GM08714 (cell line): Measurements from ENCODE around the gene RALGPS2.

Experiments
- H3K4me3 ChIP-seq: fragments of 200-500 bp; sonication (Bioruptor generic); 2 replicates; pipeline ENCODE4 v1.5.1; 2014; ENCODE audit warnings: mild to moderate bottlenecking, low read length, inconsistent platforms
- ZNF274 ChIP-seq: IDR thresholded peaks from 2 replicates; pipeline ENCODE4 v1.6.1; 2012; ENCODE audit warnings: mild to moderate bottlenecking, low read depth, low read length

Gene RALGPS2

DNA sequence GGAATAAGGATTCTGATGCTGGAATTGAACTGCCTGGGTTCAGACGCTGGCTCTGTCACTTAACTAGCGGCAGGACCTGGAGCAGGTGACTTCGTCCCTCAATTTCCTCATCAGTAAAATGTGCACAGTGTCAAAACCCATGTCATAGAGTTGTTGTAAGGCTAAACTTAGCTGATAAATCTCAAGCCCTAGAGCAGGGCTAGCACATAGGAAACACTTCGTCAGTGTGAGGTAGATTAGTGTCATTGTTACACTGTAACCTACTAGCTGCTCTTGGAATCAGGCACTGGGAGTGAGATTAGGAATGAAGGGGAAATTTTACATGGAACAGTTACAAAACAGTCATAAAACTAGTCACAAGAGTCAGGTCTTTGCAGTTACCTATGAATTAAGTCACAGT lies 202.0 kb downstream of the RALGPS2 start:
- TF ChIP-seq ZNF274 = no peak
- no peak overlapping the region for H3K4me3 ChIP-seq

DNA sequence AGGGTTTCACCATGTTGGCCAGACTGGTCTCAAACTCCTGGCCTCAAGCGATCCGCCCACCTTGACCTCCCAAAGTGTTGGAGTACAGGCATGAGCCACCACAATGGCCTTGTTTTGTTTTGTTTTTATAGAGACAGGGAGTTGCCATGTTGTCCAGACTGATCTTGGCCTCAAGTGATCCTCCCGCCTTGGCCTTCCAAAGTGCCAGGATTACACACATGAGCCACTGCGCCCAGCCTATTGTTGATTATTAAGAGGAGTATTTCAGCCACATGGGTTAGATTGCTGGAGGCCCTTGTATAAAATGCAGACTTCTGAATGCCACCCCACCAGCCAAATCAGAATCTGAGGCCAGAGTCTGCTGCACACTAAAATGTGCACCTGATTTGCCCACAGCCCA lies 203.0 kb downstream of the RALGPS2 start:
- TF ChIP-seq ZNF274 = no peak
- no peak overlapping the region for H3K4me3 ChIP-seq

DNA sequence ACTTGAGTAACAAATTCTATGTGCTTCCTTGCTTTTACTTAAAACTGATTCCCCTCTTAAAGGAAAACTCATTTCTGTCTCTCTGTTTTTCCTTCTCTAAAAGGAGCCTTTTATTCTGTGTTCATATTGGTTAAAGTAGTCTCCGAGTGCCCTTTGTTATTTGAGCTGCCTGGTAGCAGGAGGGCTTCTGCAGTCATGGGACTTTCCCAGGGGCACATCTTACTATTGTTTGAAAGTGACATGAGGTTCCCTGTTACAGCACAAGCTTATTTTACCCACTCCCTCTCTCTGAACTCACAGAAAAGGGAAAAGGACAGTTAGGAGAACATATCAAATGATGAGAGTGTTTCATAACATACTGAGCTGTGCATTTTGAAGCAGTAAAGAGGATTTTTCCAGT lies 203.9 kb downstream of the RALGPS2 start:
- TF ChIP-seq ZNF274 = no peak

DNA sequence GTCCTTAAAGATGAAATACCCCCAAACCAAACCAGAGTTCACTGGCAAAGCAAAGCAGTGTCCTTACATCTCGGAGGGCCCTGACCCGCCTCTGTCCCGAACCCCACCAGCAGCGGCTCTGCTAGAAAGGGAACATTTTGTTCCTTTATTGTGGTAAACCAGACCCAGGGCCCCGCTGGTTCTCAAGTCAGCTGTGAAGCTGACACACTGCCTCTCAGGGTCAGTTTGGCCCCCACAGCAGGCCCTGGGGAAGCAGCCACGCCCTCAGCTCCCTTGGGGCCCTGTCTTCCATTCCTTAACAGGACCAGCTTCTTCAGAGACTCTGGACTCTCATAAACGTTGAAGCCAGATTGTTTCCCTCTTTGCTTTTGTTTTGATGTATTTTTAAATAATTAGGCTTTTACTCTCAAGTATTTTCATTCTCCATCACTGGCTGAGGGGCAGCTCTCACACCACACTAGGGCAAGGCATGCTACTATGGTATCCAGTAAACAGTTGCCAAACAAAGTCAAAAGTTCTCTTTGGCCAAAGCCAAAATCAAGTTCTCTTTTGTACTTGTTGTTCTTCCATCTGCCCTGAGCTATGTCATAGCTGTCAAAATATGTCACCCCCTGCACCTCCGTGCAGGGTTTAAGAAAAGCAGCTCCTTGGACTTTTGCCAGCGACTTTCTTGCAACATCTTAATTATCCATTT lies 207.0 kb downstream of the RALGPS2 start:
- H3K4me3 ChIP-seq = no peak overlapping the region

More for the DNA sequence above, 203.9 kb downstream of the RALGPS2 start:
- H3K4me3 ChIP-seq = no peak overlapping the region

DNA sequence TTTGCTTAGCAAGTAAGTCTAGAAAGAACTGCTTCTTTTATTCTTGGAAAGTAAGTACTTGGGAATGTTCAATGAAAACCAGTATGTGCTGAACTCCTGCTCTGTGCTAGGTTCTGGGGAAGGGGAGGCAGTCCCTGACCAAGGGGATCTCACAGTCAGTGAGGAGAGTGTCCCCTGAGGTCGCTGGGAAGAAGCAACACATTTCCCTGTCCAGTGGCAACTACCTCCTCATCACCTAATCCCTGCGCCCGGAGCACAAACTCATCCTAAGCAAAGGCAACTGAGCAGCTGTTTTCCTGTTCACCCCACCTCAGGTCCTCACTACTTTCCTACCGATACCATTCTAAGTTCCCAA lies 207.5 kb downstream of the RALGPS2 start:
- no peak for TF ChIP-seq ZNF274
- H3K4me3 ChIP-seq = no peak overlapping the region

More for the DNA sequence above, 207.0 kb downstream of the RALGPS2 start:
- no peak for TF ChIP-seq ZNF274

DNA sequence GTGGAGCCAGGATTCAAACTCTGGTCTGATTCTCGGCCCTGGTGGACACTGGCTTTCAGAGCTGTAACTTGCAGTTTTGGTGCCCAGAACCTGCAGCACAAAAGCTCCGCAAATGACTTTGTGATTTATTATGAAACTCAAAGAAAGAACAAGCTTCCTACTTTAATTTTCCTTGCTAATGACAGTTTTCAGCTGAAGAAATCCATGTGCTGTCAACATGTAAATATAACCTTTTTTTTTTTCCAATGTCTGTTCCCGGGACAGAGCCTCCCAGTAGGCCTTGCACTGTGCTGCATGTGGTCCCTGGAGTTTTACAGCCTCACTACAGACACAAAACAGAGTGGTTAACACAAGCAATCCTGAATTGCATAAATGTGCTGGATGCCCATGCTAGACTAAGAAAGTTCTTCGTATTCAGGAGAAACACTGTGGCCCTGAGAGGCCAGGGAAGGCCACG lies 208.1 kb downstream of the RALGPS2 start:
- no peak overlapping the region for H3K4me3 ChIP-seq
- TF ChIP-seq ZNF274 = no peak

DNA sequence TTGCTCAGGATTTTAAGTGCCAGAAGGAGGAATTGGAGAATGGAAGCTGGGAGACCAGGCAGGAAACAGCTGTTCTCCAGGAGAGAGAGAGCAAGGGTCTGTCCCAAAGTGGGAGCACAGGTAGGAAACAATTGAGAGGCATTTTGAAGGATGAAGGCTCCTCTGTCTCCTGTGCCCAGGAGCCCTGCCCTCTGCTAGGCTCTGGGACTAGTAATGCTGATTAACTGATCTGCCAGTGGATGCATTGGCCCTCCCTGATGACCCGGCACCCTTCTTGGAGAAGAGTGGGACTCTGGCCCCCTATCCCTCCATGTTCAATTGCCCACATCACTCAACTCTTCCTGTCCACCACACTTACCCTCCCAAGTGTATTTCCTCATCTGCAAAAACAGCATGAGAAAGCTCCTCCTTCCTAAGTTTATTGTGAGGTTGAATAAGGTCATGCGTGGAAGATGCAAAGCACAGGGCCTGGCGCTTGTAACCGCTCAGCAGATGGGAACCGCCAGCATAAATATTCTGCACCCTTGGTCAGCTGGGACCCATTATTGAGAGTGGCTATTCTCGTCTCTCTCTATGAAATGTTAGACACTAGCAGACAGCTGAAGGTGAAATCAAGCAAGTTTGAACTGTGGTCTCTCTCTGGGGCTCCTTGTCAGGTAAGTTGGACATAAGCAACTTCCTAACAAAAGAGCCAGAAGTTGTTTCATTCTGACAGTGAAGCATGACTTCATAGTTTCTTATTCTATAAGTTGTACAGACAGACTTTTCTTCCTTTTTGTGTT lies 208.9 kb downstream of the RALGPS2 start:
- no peak for TF ChIP-seq ZNF274

DNA sequence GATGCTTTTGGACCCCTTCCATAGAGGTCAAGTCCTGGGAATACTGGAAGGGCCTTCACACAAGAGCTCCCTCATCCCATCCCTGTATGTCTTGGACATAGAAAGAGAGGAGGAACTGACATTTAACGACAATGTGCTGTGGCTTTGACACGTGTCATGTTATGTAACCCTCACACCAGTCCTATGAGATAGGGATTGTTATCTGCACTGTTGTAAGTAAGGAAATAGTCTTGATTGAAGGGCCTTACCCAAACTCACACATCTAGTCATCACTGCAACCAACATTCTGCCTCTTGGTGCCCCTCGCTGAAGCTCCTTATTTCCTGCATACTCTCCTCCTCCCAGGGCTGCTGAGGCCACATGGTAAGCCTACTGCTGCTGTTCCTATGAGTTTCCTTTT lies 209.5 kb downstream of the RALGPS2 start:
- no peak for TF ChIP-seq ZNF274
- H3K4me3 ChIP-seq = no peak overlapping the region

More for the DNA sequence above, 208.9 kb downstream of the RALGPS2 start:
- no peak overlapping the region for H3K4me3 ChIP-seq

DNA sequence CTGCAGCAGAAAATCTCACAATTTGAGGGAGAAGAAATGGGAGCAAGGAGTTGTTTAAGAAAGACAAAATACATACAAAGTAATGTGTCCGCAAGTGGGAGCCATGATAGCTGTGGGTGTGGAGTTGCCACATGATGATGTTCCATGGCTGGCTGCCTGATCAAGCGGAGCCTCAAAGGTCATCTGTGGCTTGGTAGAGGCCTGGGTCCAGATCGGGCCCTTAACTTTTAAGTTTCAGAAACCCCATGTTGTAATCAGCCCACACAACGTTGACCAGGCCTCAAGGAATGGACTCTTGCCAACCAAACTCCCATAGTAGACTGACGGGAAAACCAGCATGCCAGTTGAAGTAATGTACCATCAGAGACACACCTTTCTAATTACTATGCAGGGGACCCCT lies 210.6 kb downstream of the RALGPS2 start:
- TF ChIP-seq ZNF274 = no peak
- H3K4me3 ChIP-seq = no peak overlapping the region

DNA sequence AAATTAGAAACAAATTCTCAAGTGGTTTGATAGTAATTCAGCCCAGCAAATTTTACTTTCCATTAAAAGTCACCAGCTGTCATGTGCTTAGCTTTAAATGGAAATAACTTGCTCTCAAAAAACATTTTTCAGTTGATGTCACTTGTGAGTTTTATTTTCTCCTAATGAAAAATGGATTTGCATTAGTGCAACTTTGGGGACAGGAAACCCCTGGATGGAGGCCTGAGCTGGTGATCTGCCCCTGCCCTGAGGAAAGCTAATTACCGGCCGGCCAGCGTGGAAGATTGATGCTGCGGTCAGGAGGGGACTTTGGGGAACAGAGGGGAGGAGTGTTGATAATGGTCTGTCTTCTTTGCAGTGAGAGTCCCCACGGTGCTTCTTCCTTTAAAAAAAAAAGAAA lies 212.7 kb downstream of the RALGPS2 start:
- H3K4me3 ChIP-seq = no peak overlapping the region
- TF ChIP-seq ZNF274 = no peak

DNA sequence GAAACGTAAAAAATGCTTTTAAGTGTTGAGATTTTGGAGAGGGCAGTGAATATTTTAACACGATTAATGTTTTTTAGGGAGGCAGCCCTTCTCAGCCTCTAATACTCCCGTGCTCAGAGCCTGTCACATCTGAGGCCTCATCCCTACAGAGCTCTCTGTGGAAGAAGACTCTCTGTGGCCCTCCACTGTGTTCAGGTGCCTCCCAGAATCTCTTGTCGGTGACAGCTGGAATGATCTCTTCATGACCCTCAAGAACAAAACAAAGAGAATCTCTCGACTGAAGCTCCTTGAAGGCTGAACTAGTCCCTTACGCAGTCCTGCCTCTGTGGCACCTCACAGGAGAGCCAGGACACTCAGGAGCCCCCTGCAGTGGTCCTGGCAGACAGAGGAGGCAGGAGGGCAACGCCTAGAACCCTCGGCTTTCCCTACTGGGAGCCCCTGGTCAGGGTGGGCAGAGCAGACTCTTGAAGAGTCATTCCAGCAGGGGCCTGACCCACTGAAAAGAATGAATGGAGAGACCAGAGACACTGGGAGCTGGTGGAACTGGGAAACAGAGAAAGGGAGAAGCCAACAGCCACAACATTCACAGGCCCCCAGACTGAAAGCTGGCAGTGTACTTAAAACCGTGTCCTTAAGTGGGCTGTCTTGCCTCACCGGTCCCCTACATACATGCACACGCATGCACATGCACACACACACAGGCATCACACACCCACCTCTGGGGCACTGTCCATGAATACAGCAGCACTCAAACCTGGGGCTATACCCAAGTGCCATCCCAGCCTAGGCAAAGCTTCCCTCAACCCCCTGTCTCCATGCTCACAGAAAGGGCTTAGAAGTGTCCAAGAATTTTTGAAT lies 213.3 kb downstream of the RALGPS2 start:
- no peak for TF ChIP-seq ZNF274
- no peak overlapping the region for H3K4me3 ChIP-seq

DNA sequence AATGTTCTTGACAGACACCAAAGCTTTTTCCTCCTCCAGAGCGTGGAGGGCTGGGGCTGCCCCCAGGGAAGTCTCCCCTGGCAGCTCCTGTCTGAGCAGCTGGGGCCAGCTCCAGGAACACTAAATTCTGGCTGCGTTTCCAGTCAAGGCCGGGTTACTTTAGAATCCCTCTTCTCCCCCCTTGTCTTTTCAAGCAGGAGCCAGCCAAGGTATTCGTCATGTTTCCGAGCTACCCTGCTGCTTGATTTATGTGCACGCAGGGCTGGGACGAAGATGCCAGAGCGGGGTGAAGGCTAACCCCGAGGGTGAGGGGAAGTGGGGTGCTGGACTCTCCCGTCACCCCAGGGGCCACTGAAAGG lies 213.9 kb downstream of the RALGPS2 start:
- no peak overlapping the region for H3K4me3 ChIP-seq
- TF ChIP-seq ZNF274 = no peak

DNA sequence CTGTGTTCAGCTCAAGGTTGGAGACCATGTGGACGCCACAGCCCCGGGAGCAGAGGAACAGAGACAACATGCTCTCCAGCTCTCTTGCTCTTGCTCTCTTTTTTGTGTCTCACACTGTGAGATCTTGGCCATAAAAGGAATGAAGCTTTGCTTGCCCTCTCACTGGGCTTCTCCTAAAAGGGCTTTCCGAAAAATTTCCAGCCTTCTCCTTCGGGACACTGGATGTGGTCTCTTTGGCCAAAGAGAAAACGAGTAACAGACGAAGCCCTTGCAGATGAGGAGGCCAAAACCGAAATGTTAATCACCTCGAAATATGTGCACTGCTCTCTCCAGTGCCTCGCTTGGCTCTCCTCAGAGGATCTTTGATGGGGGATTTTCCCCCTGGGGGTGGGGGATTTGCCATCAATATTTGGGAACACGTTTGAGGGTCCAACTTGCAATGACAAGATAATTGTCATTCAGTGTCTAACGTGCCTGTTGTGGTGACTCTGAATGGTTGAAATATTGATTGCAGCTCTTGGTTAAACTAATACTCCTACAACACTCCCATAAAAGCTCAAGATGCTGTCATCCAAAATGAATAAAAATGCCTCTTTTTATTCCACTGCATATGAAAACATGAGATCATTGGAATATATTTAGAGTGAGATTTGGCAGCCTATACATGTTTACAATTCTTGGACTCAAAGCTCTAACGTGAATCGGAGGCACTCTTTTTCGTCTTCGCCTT lies 214.5 kb downstream of the RALGPS2 start:
- no peak for TF ChIP-seq ZNF274

More for the DNA sequence above, 214.5 kb downstream of the RALGPS2 start:
- H3K4me3 ChIP-seq = no peak overlapping the region
